Measurements from ENCODE around the gene ZNF865.

ZNF865 gene

GRCh38 chr19:55594996-55595545 lies 10.4 kb upstream of the ZNF865 start:
- ATAC-seq (ENCODE audit: low read depth) = no peak
- Mint-ChIP-seq H3K4me1 (peaks cover 11% of the 10 kb centered on the region), H3K36me3 (peaks cover 42% of the 10 kb centered on the region), H3K27me3 (no peaks in the 10 kb centered on the region), H3K9me3 (peaks cover 8% of the 10 kb centered on the region), H3K4me3 (no peak overlapping the region), H3K27ac (no peak overlapping the region)
- no peak for DNase-seq (ENCODE audit: low spot score in 2 of 2)

- H3K4me3 Mint-ChIP-seq = no peak overlapping the region
- H3K27me3 Mint-ChIP-seq = no peaks in the 10 kb centered on the region
- peaks cover 40% of the 10 kb centered on the region for H3K36me3 Mint-ChIP-seq
- H3K9me3 Mint-ChIP-seq = peaks cover 8% of the 10 kb centered on the region
- ATAC-seq (ENCODE audit: low read depth) (no peak), DNase-seq (ENCODE audit: low spot score in 2 of 2) (no peak)
- H3K4me1 Mint-ChIP-seq = peaks cover 14% of the 10 kb centered on the region
- H3K27ac Mint-ChIP-seq = no peak overlapping the region
Measured at GRCh38 chr19:55596304-55596703, 9.1 kb upstream of the ZNF865 start.

- ATAC-seq (ENCODE audit: low read depth) = no peak
- H3K27me3 Mint-ChIP-seq = no peaks in the 10 kb centered on the region
- peaks cover 37% of the 10 kb centered on the region for H3K36me3 Mint-ChIP-seq
- no peak overlapping the region for H3K27ac Mint-ChIP-seq
- peaks cover 8% of the 10 kb centered on the region for H3K9me3 Mint-ChIP-seq
- no peak for DNase-seq (ENCODE audit: low spot score in 2 of 2)
- H3K4me3 Mint-ChIP-seq = no peak overlapping the region
- H3K4me1 Mint-ChIP-seq = peaks cover 17% of the 10 kb centered on the region
Measured at GRCh38 chr19:55597501-55597921, 7.9 kb upstream of the ZNF865 start.

- no peaks in the 10 kb centered on the region for H3K27me3 Mint-ChIP-seq
- peaks cover 8% of the 10 kb centered on the region for H3K9me3 Mint-ChIP-seq
- H3K4me3 Mint-ChIP-seq = no peak overlapping the region
- DNase-seq (ENCODE audit: low spot score in 2 of 2) (no peak), ATAC-seq (ENCODE audit: low read depth) (no peak)
- H3K27ac Mint-ChIP-seq = no peak overlapping the region
- peaks cover 37% of the 10 kb centered on the region for H3K36me3 Mint-ChIP-seq
- peaks cover 17% of the 10 kb centered on the region for H3K4me1 Mint-ChIP-seq
Measured at GRCh38 chr19:55598034-55598433, 7.4 kb upstream of the ZNF865 start.

- H3K4me1 Mint-ChIP-seq = peaks cover 17% of the 10 kb centered on the region
- peak; percentile 67 for ATAC-seq (ENCODE audit: low read depth)
- H3K4me3 Mint-ChIP-seq = peak overlapping the region; percentile 98
- peaks cover 34% of the 10 kb centered on the region for H3K36me3 Mint-ChIP-seq
- H3K9me3 Mint-ChIP-seq = peaks cover 8% of the 10 kb centered on the region
- H3K27me3 Mint-ChIP-seq = no peaks in the 10 kb centered on the region
- H3K27ac Mint-ChIP-seq = peak overlapping the region; percentile 97
- peak; percentile 99 for DNase-seq (ENCODE audit: low spot score in 2 of 2)
Measured at GRCh38 chr19:55598719-55599467, 6.6 kb upstream of the ZNF865 start.

- peak in 1 of 2 donors; percentile 92 for DNase-seq (ENCODE audit: low spot score in 2 of 2)
- peak; percentile 67 for ATAC-seq (ENCODE audit: low read depth)
- H3K9me3 Mint-ChIP-seq = peaks cover 8% of the 10 kb centered on the region
- H3K27me3 Mint-ChIP-seq = no peaks in the 10 kb centered on the region
- H3K4me3 Mint-ChIP-seq = peak within 1 kb of the TSS; percentile 98
- peaks cover 34% of the 10 kb centered on the region for H3K36me3 Mint-ChIP-seq
- peak within 1 kb of the TSS; percentile 97 for H3K27ac Mint-ChIP-seq
- H3K4me1 Mint-ChIP-seq = peaks cover 18% of the 10 kb centered on the region
Measured at GRCh38 chr19:55599468-55599841, 6.0 kb upstream of the ZNF865 start, which contains the start of gene FIZ1. Gene FIZ1, minus strand, starts transcription at chr19:55599517. Its CDS starts 1,652 bp downstream, at chr19:55597865.

- Mint-ChIP-seq H3K27ac (peak within 1 kb of the TSS; percentile 97), H3K27me3 (no peaks in the 10 kb centered on the region), H3K4me1 (peaks cover 22% of the 10 kb centered on the region), H3K9me3 (peaks cover 8% of the 10 kb centered on the region), H3K4me3 (peak within 1 kb of the TSS; percentile 98), H3K36me3 (peaks cover 30% of the 10 kb centered on the region)
- ATAC-seq (ENCODE audit: low read depth) (peak; percentile 61), DNase-seq (ENCODE audit: low spot score in 2 of 2) (peak; percentile 77 to 91)
Measured at GRCh38 chr19:55599842-55600661, 5.4 kb upstream of the ZNF865 start, which contains the start of gene ZNF524. Gene ZNF524, plus strand, starts transcription at chr19:55600288. Its CDS starts 1,825 bp downstream, at chr19:55602113.

- Mint-ChIP-seq H3K36me3 (peaks cover 24% of the 10 kb centered on the region), H3K27ac (no peak overlapping the region), H3K27me3 (no peaks in the 10 kb centered on the region), H3K4me3 (peak overlapping the region; percentile 85), H3K4me1 (peaks cover 22% of the 10 kb centered on the region), H3K9me3 (peaks cover 8% of the 10 kb centered on the region)
- DNase-seq (ENCODE audit: low spot score in 2 of 2) (no peak), ATAC-seq (ENCODE audit: low read depth) (no peak)
Measured at GRCh38 chr19:55600662-55601028, 4.8 kb upstream of the ZNF865 start.

- Mint-ChIP-seq H3K4me1 (peaks cover 25% of the 10 kb centered on the region), H3K27me3 (no peaks in the 10 kb centered on the region), H3K27ac (peak overlapping the region; percentile 58), H3K36me3 (peaks cover 19% of the 10 kb centered on the region), H3K4me3 (peak overlapping the region; percentile 85), H3K9me3 (peaks cover 6% of the 10 kb centered on the region)
- no peak for ATAC-seq (ENCODE audit: low read depth)
- no peak for DNase-seq (ENCODE audit: low spot score in 2 of 2)
Measured at GRCh38 chr19:55601084-55601483, 4.4 kb upstream of the ZNF865 start.

- peaks cover 6% of the 10 kb centered on the region for H3K9me3 Mint-ChIP-seq
- ATAC-seq (ENCODE audit: low read depth) = no peak
- H3K36me3 Mint-ChIP-seq = peaks cover 12% of the 10 kb centered on the region
- peak overlapping the region; percentile 85 for H3K4me3 Mint-ChIP-seq
- H3K27ac Mint-ChIP-seq = no peak overlapping the region
- DNase-seq (ENCODE audit: low spot score in 2 of 2) = no peak
- H3K4me1 Mint-ChIP-seq = peaks cover 30% of the 10 kb centered on the region
- H3K27me3 Mint-ChIP-seq = no peaks in the 10 kb centered on the region
Measured at GRCh38 chr19:55602104-55603001, 3.1 kb upstream of the ZNF865 start.

GRCh38 chr19:55603115-55603514 lies 2.3 kb upstream of the ZNF865 start:
- no peak for DNase-seq (ENCODE audit: low spot score in 2 of 2)
- ATAC-seq (ENCODE audit: low read depth) = no peak
- Mint-ChIP-seq H3K36me3 (peaks cover 12% of the 10 kb centered on the region), H3K4me1 (peaks cover 32% of the 10 kb centered on the region), H3K9me3 (peaks cover 4% of the 10 kb centered on the region), H3K27ac (no peak overlapping the region), H3K4me3 (peak overlapping the region; percentile 60), H3K27me3 (no peaks in the 10 kb centered on the region)

- peaks cover 8% of the 10 kb centered on the region for H3K36me3 Mint-ChIP-seq
- DNase-seq (ENCODE audit: low spot score in 2 of 2) (no peak), ATAC-seq (ENCODE audit: low read depth) (no peak)
- peak overlapping the region; percentile 60 for H3K4me3 Mint-ChIP-seq
- H3K4me1 Mint-ChIP-seq = peaks cover 31% of the 10 kb centered on the region
- no peak overlapping the region for H3K27ac Mint-ChIP-seq
- H3K9me3 Mint-ChIP-seq = peaks cover 2% of the 10 kb centered on the region
- H3K27me3 Mint-ChIP-seq = no peaks in the 10 kb centered on the region
Measured at GRCh38 chr19:55603581-55604292, 1.7 kb upstream of the ZNF865 start.

GRCh38 chr19:55605207-55605636 lies 225 bp upstream of the ZNF865 start:
- Mint-ChIP-seq H3K9me3 (peaks cover 2% of the 10 kb centered on the region), H3K36me3 (peaks cover 15% of the 10 kb centered on the region), H3K4me1 (peaks cover 33% of the 10 kb centered on the region), H3K27ac (peak overlapping the region; percentile 86), H3K4me3 (peak overlapping the region; percentile 86), H3K27me3 (no peaks in the 10 kb centered on the region)
- ATAC-seq (ENCODE audit: low read depth) (peak; percentile 78), DNase-seq (ENCODE audit: low spot score in 2 of 2) (peak; percentile 91 to 94)

Data from memory B cell (primary cell).